Activated naive CD8-positive, alpha-beta T cell treated with anti-CD3 and anti-CD28 coated beads, Interleukin-2, amount 10 ng/mL, durations not matched to agents 7 days and 5 days (primary cell): ENCODE results near the gene NXPH4. TPM values are rescaled to one million over a fixed set of nuclear protein-coding genes. Genes with fewer than 3 reads are reported as not detected.

Experiments used
- ATAC-seq: fragments of 150-1000 bp; cut with Tn5 transposase; one replicate; pipeline ENCODE4 v1.10.0; 2021; ENCODE audit warnings: low read depth, moderate library complexity
- POLR2A ChIA-PET: fragments of 350-600 bp; sonication (Branson Sonifier 250); formaldehyde crosslinking; loops from one replicate; lab custom pipeline; 2021; ENCODE audit warnings: antibody characterized with exemption; lab: Charles Lee
- DNase-seq: peaks from one replicate; pipeline ENCODE4 v3.0.0; 2021
- H3K27ac Mint-ChIP-seq: one replicate; pipeline ENCODE4 v1.8.0; 2022; ENCODE audit warnings: mild to moderate bottlenecking, mixed read lengths
- H3K27me3 Mint-ChIP-seq: one replicate; pipeline ENCODE4 v1.8.0; 2022; ENCODE audit warnings: mild to moderate bottlenecking, moderate library complexity, mixed read lengths
- H3K36me3 Mint-ChIP-seq: one replicate; pipeline ENCODE4 v1.8.0; 2021; ENCODE audit warnings: mild to moderate bottlenecking, mixed read lengths
- H3K4me1 Mint-ChIP-seq: one replicate; pipeline ENCODE4 v1.8.0; 2021; ENCODE audit warnings: mixed read lengths
- H3K4me3 Mint-ChIP-seq: one replicate; pipeline ENCODE4 v1.8.0; 2022; ENCODE audit warnings: mild to moderate bottlenecking, moderate library complexity, mixed read lengths
- H3K9me3 Mint-ChIP-seq: one replicate; pipeline ENCODE4 v1.8.0; 2021; ENCODE audit warnings: mixed read lengths
- microRNA-seq: library from miRNA; unstranded; fragments of <30 nt; microRNA quantifications from one replicate; pipeline ENCODE4 v1.2.0, GENCODE V29; 2022
- total RNA-seq, 2 experiments: library from RNA; stranded (reverse); gene quantifications; one replicate each; pipeline ENCODE4 v1.2.3, GENCODE V29; 2021

The NXPH4 gene
- total RNA-seq, 2 experiments from 2014 or later: 1.7 to 2.4 TPM

DNA sequence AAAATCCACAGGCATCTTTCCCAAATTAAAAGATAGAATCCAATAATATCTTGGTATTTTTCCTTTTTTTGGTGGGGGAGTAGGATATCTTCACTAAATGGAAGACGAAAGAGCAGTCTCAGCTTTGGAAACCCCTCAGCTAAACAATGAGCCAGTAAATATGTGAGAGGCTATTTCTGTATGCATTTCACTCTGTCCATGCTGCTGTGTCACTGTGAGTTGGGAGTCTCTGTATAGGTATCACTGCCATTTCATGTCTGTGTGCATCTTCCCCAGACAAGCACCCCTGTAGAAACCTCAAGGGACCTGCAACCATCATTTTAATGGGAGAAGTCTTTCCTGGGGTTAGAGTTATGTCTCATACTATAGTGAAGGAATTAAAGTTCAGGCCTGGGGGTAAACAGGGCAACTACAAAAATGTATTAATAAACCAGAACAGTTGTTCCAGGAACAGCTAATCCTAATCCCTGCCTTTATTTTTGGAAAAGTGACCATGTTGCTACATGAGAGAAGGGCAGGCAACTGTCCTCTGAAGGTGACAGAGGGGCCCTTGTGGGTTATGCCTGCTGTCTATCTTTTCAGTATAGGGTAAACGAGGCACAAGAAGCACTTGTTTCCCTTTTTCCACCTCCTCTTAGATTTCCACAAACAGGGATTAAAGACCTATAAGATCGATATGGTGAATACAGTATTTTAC, 45.7 kb downstream of the NXPH4 start:
- DNase-seq (no peak), ATAC-seq (no peak)
- no peaks in the 10 kb centered on the region for H3K9me3 Mint-ChIP-seq
- no peaks in the 10 kb centered on the region for H3K27me3 Mint-ChIP-seq
- H3K27ac Mint-ChIP-seq: no peak overlapping the region
- no peak overlapping the region for H3K4me3 Mint-ChIP-seq
- POLR2A ChIA-PET: no interaction called here
- H3K4me1 Mint-ChIP-seq: peaks cover 6% of the 10 kb centered on the region
- H3K36me3 Mint-ChIP-seq: peaks cover 15% of the 10 kb centered on the region

DNA sequence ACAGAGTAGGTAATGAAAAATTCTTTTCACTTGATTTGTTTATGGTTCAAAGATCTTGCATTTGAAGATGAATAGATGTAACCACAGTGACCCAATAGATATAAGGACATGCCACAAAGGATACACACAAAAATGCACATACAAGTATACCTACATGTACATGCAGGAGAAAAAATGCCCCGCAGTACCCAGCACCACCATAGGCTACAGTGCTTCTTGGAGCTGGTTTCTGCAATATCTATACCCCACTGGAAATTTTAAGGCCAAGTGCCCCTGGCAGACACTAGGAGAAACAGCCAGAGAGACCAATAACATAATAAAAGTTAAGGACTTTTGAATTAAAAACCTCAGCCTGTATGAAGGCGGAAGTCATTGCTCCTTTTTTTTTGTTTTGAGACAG, 46.5 kb downstream of the NXPH4 start:
- Mint-ChIP-seq H3K4me1 (peaks cover 6% of the 10 kb centered on the region), H3K27me3 (no peaks in the 10 kb centered on the region), H3K9me3 (no peaks in the 10 kb centered on the region), H3K36me3 (peaks cover 17% of the 10 kb centered on the region), H3K27ac (no peak overlapping the region), H3K4me3 (no peak overlapping the region)
- DNase-seq (no peak), ATAC-seq (no peak)
- POLR2A ChIA-PET: interaction anchor here (0.5 kb wide), 1 partner anchor 13 kb away, joined by 7 read pairs; no protein-coding TSS in a partner anchor

DNA sequence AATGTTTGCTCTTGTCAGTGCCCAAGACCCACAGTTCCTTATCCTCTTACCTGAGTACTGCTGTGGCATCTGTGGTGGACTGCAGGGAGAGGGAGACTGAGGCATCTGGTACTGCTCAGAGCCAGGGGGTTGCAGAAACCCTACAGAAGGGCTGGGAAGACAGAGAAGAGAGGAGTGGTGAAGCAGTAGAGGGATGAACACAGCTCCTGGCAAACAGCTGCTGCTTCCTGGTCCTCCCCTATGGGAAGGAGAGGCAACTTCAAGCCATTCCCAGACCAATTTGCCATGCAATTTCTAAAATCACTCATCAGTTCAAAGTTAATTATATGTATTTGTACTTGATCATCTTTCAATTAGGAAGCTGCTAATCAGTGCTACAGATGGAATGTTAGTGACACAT, 50.1 kb downstream of the NXPH4 start:
- Mint-ChIP-seq H3K36me3 (peaks cover 18% of the 10 kb centered on the region), H3K9me3 (no peaks in the 10 kb centered on the region)

DNA sequence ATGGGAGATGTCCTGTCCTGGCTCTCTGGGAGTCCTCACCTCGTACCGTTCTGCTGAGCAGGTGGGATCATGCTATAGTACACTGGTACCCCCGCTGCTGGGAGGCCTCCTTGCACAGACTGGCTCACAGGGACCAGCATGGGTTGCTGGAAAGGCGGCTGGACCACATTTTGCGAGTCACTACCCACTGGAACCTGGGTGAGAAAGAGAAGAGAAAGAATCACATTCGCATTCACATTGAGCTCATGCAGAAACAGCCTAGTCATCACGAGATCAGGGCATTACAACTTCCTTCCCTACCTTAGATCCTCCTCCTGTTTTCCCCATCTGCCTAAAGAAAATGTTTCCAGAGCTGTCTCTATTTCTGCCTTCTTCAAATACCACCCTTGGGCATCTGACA, 51.7 kb downstream of the NXPH4 start:
- H3K4me1 Mint-ChIP-seq: peaks cover 6% of the 10 kb centered on the region
- H3K36me3 Mint-ChIP-seq: peaks cover 23% of the 10 kb centered on the region
- H3K27me3 Mint-ChIP-seq: no peaks in the 10 kb centered on the region
- DNase-seq (no peak), ATAC-seq (no peak)
- no peaks in the 10 kb centered on the region for H3K9me3 Mint-ChIP-seq
- H3K27ac Mint-ChIP-seq: no peak overlapping the region
- H3K4me3 Mint-ChIP-seq: no peak overlapping the region
- POLR2A ChIA-PET: no interaction called here

More for the DNA sequence above, 50.1 kb downstream of the NXPH4 start:
- Mint-ChIP-seq H3K4me3 (no peak overlapping the region), H3K27me3 (no peaks in the 10 kb centered on the region), H3K4me1 (peaks cover 6% of the 10 kb centered on the region), H3K27ac (peak overlapping the region; percentile 17)
- DNase-seq: no peak
- POLR2A ChIA-PET: interaction anchor here (1.4 kb wide), 1 partner anchor 192 kb away, joined by 7 read pairs; the partner anchor contains the start of gene GLI1
- no peak for ATAC-seq

DNA sequence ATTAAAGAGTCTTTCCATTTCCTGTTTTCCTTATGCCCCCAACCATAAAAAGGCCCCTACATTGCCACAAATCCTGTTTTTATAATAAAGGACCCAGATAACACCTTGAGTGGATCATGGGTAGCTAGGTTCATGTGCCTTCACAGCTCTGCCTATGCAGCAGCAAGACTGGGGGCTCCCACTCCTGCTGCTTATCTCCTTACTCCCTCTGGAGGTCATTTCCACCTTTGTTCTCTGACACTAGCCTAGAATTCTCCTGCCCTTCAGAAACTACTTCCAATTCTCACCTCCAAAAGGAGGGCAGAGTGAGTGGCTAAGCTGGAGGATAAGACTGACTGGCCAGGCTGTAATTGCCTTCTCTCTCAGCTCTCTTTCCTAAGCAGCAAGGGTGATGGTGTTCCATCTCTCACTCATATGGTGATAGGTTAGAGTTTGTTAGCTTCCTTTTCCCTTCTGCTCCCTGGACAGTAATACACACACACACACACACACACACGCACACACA, 54.4 kb downstream of the NXPH4 start:
- Mint-ChIP-seq H3K27ac (no peak overlapping the region), H3K36me3 (peaks cover 33% of the 10 kb centered on the region), H3K4me1 (peaks cover 3% of the 10 kb centered on the region), H3K4me3 (no peak overlapping the region), H3K27me3 (no peaks in the 10 kb centered on the region), H3K9me3 (no peaks in the 10 kb centered on the region)
- no peak for ATAC-seq
- no peak for DNase-seq
- POLR2A ChIA-PET: no interaction called here

DNA sequence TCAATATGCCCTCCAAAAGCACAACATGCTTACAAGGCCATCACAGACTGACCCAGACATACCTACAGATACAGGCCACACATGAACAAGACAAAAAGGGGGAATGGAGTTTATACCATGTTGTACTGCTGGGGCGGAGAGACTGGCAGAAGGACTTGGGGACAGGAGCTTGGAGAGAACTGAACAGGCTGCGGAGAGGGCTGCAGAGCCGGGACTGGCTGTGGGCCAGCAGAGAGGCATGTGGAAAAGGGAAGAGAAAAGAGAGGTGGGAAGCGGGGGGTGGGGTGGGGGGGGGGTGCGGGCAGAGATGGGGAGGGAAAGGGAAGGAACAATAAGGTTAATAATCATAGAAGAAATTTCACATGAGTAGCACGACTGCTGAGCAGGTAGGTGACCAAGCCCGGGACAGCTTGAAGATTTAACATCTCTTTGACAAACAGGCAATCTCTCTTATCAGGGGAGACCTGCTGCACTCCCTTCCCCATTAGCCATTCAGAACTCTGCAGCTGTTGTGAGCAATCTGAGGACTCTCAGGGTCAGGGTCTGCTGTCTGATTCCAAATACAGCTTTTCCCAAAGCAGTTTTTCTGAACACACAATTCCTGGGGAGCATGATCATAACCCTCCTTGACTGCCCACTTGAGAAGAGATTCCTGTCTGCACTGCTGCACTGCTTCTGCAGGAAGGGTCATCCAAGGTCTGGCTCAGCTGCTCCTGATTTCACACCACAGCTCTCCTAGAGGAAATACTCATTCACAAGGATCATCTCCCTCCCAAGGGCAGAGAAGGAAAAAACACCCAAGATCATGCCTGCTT, 56.0 kb downstream of the NXPH4 start:
- no peak overlapping the region for H3K27ac Mint-ChIP-seq
- no peaks in the 10 kb centered on the region for H3K27me3 Mint-ChIP-seq
- no peak overlapping the region for H3K4me3 Mint-ChIP-seq
- H3K36me3 Mint-ChIP-seq: peaks cover 33% of the 10 kb centered on the region
- no peak for DNase-seq
- H3K9me3 Mint-ChIP-seq: no peaks in the 10 kb centered on the region
- H3K4me1 Mint-ChIP-seq: peaks cover 3% of the 10 kb centered on the region
- ATAC-seq: no peak
- POLR2A ChIA-PET: interaction anchor here (0.7 kb wide), 1 partner anchor 11 kb away, joined by 3 read pairs; no protein-coding TSS in a partner anchor

DNA sequence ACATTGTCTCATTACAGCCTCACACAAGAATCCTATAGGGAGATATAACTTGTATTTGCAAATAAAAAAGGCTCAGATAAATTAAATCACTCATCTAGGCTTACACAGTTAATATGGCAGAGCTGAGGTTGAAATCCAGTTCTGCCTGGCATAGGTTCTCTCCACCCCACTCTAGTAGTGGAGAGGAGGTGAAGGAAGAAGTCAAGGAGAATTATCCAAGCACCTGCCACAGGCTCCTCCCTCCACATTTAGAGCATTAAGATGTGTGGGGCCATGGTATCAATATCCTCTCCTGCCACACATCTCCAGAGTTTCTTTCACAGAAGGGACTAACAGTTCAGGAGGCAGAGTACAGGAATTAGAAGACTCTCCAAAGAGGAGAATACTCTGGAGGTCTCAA, 56.9 kb downstream of the NXPH4 start:
- no peak for DNase-seq
- Mint-ChIP-seq H3K36me3 (peaks cover 37% of the 10 kb centered on the region), H3K27me3 (no peaks in the 10 kb centered on the region), H3K4me1 (peaks cover 3% of the 10 kb centered on the region), H3K4me3 (no peak overlapping the region), H3K27ac (no peak overlapping the region), H3K9me3 (no peaks in the 10 kb centered on the region)
- POLR2A ChIA-PET: interaction anchor here (0.7 kb wide), 1 partner anchor 12 kb away, joined by 3 read pairs; no protein-coding TSS in a partner anchor
- no peak for ATAC-seq

Small RNAs within 50 kb of the gene (microRNA-seq; reads per million reads assigned to microRNA genes)
- not detected for gene MIR1228

Other genes with a start within 250 kb of the NXPH4 start
- 10 to 100 TPM; 11.3 TPM for gene ZBTB39, start 210.2 kb upstream of the NXPH4 start, total RNA-seq
- under 1 TPM; 0.34 to 0.53 TPM for gene TAC3, start 200.3 kb upstream of the NXPH4 start, total RNA-seq
- gene MYO1A, start 166.7 kb upstream of the NXPH4 start, total RNA-seq: 1 to 10 TPM; 1.2 to 2.1 TPM
- 10 to 100 TPM; 52.9 to 59.6 TPM for gene NEMP1, start 138.0 kb upstream of the NXPH4 start, total RNA-seq
- gene NAB2, start 127.7 kb upstream of the NXPH4 start, total RNA-seq: 10 to 100 TPM; 13.1 to 16.1 TPM
- gene STAT6, start 105.4 kb upstream of the NXPH4 start, total RNA-seq: 100 to 1,000 TPM; 251 to 263 TPM
- gene LRP1, start 88.3 kb upstream of the NXPH4 start, total RNA-seq: 1 to 10 TPM; 4.9 to 6.1 TPM
- gene LRP1-AS, start 69.2 kb upstream of the NXPH4 start, total RNA-seq: not detected
- gene SHMT2, start 12.9 kb downstream of the NXPH4 start, total RNA-seq: 100 to 1,000 TPM; 142 to 159 TPM
- 10 to 100 TPM; 10.7 to 11.4 TPM for gene STAC3, start 34.4 kb downstream of the NXPH4 start, total RNA-seq
- 10 to 100 TPM; 91.5 to 97.1 TPM for gene R3HDM2, start 214.2 kb downstream of the NXPH4 start, total RNA-seq
- under 1 TPM in 1 of 2 experiments, not detected in 1; 0.14 TPM for gene INHBC, start 218.0 kb downstream of the NXPH4 start, total RNA-seq
- gene INHBE, start 238.5 kb downstream of the NXPH4 start, total RNA-seq: not detected
- gene GLI1, start 243.0 kb downstream of the NXPH4 start, total RNA-seq: under 1 TPM; 0.54 to 0.86 TPM